Kidney (tissue), 14 donors: ENCODE data around the gene PTPRH. TPM values are rescaled to one million over a fixed set of nuclear protein-coding genes. Genes with fewer than 3 reads are reported as not detected.

Source experiments
- DNase-seq, 5 donors: peaks; one replicate each; pipeline ENCODE4 v3.0.0-alpha.2; 2013 to 2020
- FAIRE-seq: peaks from 2 replicates; lab custom pipeline; 2012; peaks lifted over from hg19 to GRCh38; lab: Jason Lieb, UNC
- H3K27ac ChIP-seq, 2 donors: one replicate each; pipeline ENCODE4 v1.7.0; 2013; ENCODE audit warnings: low read depth in 2 of 2, low read length in 2 of 2, inconsistent platforms in 1 of 2
- H3K27me3 ChIP-seq: one replicate; pipeline ENCODE4 v1.7.1; 2013; ENCODE audit warnings: low read length, inconsistent platforms; ENCODE audit not compliant: control insufficient read depth, insufficient read depth
- H3K36me3 ChIP-seq, 3 donors: one replicate each; pipeline versions ENCODE4 v1.7.0 to v1.7.1; 2013; ENCODE audit warnings: low read length in 3 of 3, control low read depth in 1 of 3, inconsistent platforms in 1 of 3; ENCODE audit not compliant: insufficient read depth in 3 of 3, control insufficient read depth in 2 of 3
- H3K4me1 ChIP-seq, 3 donors: one replicate each; pipeline versions ENCODE4 v1.7.0 to v1.7.1; 2013; ENCODE audit warnings: low read length in 3 of 3, inconsistent platforms in 1 of 3, low read depth in 1 of 3; ENCODE audit not compliant: control insufficient read depth in 2 of 3, insufficient read depth in 2 of 3
- H3K4me3 ChIP-seq, 3 donors: one replicate each; pipeline versions ENCODE4 v1.7.0 to v1.8.1; 2013; ENCODE audit warnings: low read length in 3 of 3, control low read depth in 1 of 3, inconsistent platforms in 1 of 3
- H3K9ac ChIP-seq, 3 donors: one replicate each; pipeline versions ENCODE4 v1.7.0 to v1.7.1; 2013; ENCODE audit warnings: low read length in 3 of 3, control low read depth in 1 of 3, inconsistent platforms in 1 of 3
- H3K9me3 ChIP-seq, 3 donors: one replicate each; pipeline versions ENCODE4 v1.7.0 to v1.7.1; 2013; ENCODE audit warnings: low read length in 3 of 3, control low read depth in 1 of 3, inconsistent platforms in 1 of 3; ENCODE audit not compliant: control insufficient read depth in 2 of 3, insufficient read depth in 1 of 3
- CTCF ChIP-seq: IDR thresholded peaks from 3 replicates; pipeline ENCODE4 v1.5.1; 2012; ENCODE audit warnings: mild to moderate bottlenecking, moderate library complexity, borderline replicate concordance; ENCODE audit not compliant: insufficient read depth; ENCODE audit errors: extremely low read depth
- intact Hi-C: fragments of 100-400 bp; cut with DNase I; formaldehyde crosslinking; loops from one replicate; pipeline ENCODE4 v1.11.1; 2022
- polyA plus RNA-seq: library from polyadenylated mRNA; stranded (reverse); fragments of 350-450 nt; fragmentation: Illumina TruSeq; extraction: RNeasy Lipid Tissue Mini Kit (QIAGEN cat#74804); gene quantifications from one replicate; pipeline ENCODE4 v1.2.3, GENCODE V29; 2014; ENCODE audit warnings: low read depth, low replicate concordance; ENCODE audit not compliant: insufficient read depth
- total RNA-seq: library from RNA; stranded (reverse); fragmentation: NEBNext Ultra II Directional; extraction: Animal tissue kit (Norgen Biotek cat#: 25700); gene quantifications from one replicate; pipeline ENCODE4 v1.2.1, GENCODE V29; 2021
- donor health status: control.
- donor health status: control.
- donor health status: control.
- donor health status: control.
- donor health status: control.
- donor health status: DM: yes; HTN: yes; CAD: no.
- donor health status: Normal renal cell carcinoma (clear cell type).

Gene PTPRH
- total and polyA plus RNA-seq, 2 donors from 2014 or later = 2.8 TPM; not detected in 1

GRCh38 chr19:55146078-55146704, 63.1 kb downstream of the PTPRH start:
- intact Hi-C loops = loop anchor here (10.0 kb wide), 1 partner anchor 359 kb away; no protein-coding TSS in a partner anchor
- no peaks in the 10 kb centered on the region for H3K9me3 ChIP-seq
- H3K4me3 ChIP-seq = no peak overlapping the region
- H3K27ac ChIP-seq = no peak overlapping the region
- no peak overlapping the region for H3K9ac ChIP-seq
- peaks cover 5% of the 10 kb centered on the region for H3K27me3 ChIP-seq
- no peak for DNase-seq
- no peaks in the 10 kb centered on the region for H3K36me3 ChIP-seq
- H3K4me1 ChIP-seq = no peaks in the 10 kb centered on the region
- TF ChIP-seq CTCF = no peak
- no peak for FAIRE-seq

GRCh38 chr19:55145232-55145631, 64.1 kb downstream of the PTPRH start:
- Histone ChIP-seq H3K27me3 (peaks cover 5% of the 10 kb centered on the region), H3K9me3 (no peaks in the 10 kb centered on the region), H3K9ac (no peak overlapping the region), H3K4me1 (no peaks in the 10 kb centered on the region), H3K27ac (no peak overlapping the region), H3K4me3 (no peak overlapping the region), H3K36me3 (no peaks in the 10 kb centered on the region)
- intact Hi-C loops = loop anchor here (10.0 kb wide), 1 partner anchor 360 kb away; no protein-coding TSS in a partner anchor
- no peak for TF ChIP-seq CTCF
- DNase-seq (no peak), FAIRE-seq (no peak)

- FAIRE-seq (no peak), DNase-seq (no peak)
- Histone ChIP-seq H3K27me3 (no peaks in the 10 kb centered on the region), H3K27ac (no peak overlapping the region), H3K4me1 (no peaks in the 10 kb centered on the region), H3K9me3 (no peaks in the 10 kb centered on the region), H3K36me3 (no peaks in the 10 kb centered on the region), H3K4me3 (no peak overlapping the region), H3K9ac (no peak overlapping the region)
- intact Hi-C loops = loop anchor here (10.0 kb wide), 1 partner anchor 363 kb away; no protein-coding TSS in a partner anchor
- no peak for TF ChIP-seq CTCF
Observed at GRCh38 chr19:55141696-55142095, 67.6 kb downstream of the PTPRH start.
